ENCODE results near the gene ABCA6.

GRCh38 chr17:69047368-69048263, 94.1 kb downstream of the ABCA6 start:
- TF ChIP-seq CTCF (IDR thresholded peaks at IDR 0.05) (no peak), MAFK (IDR thresholded peaks at IDR 0.05; ENCODE audit: partially characterized antibody) (no peak), CHD2 (IDR thresholded peaks at IDR 0.05; ENCODE audit: low read length, partially characterized antibody) (no peak)
